Neuronal stem cell (in vitro differentiated cells): ENCODE results near the gene ZNF146.
"Not testable (repeated sequence)": the region's sequence is repeated elsewhere in the genome, so short reads cannot be mapped to it uniquely, and the experiment has no call there.

Experiments
- DNase-seq: peaks from one replicate; pipeline ENCODE4 v3.0.0-alpha.2; 2013; ENCODE audit warnings: low spot score
- H2AFZ ChIP-seq: one replicate; pipeline ENCODE4 v1.6.1; 2013; ENCODE audit warnings: mild to moderate bottlenecking, low read length, inconsistent platforms
- H2AK5ac ChIP-seq: 2 replicates; pipeline ENCODE4 v1.6.1; 2013; ENCODE audit warnings: low read depth, mild to moderate bottlenecking, inconsistent platforms, low read length, moderate library complexity, mixed read lengths
- H2BK120ac ChIP-seq: 2 replicates; pipeline ENCODE4 v1.6.1; 2013; ENCODE audit warnings: low read depth, mild to moderate bottlenecking, inconsistent platforms, low read length, moderate library complexity, mixed read lengths
- H2BK12ac ChIP-seq: one replicate; pipeline ENCODE4 v1.6.1; 2013; ENCODE audit warnings: low read length, inconsistent platforms
- H2BK15ac ChIP-seq: 2 replicates; pipeline ENCODE4 v1.6.1; 2013; ENCODE audit warnings: mild to moderate bottlenecking, low read length, inconsistent platforms, mixed read lengths
- H2BK5ac ChIP-seq: one replicate; pipeline ENCODE4 v1.6.1; 2013; ENCODE audit warnings: inconsistent platforms, mild to moderate bottlenecking, low read length, moderate library complexity
- H3K14ac ChIP-seq: one replicate; pipeline ENCODE4 v1.6.1; 2013; ENCODE audit warnings: low read length, inconsistent platforms
- H3K18ac ChIP-seq: 2 replicates; pipeline ENCODE4 v1.6.1; 2013; ENCODE audit warnings: low read length, inconsistent platforms
- H3K23ac ChIP-seq: 2 replicates; pipeline ENCODE4 v1.6.1; 2013; ENCODE audit warnings: low read depth, mild to moderate bottlenecking, mixed read lengths, low read length, inconsistent platforms; ENCODE audit not compliant: poor library complexity
- H3K27ac ChIP-seq: replicated peaks from 3 replicates; pipeline ENCODE4 v1.5.1; 2013; ENCODE audit warnings: low read length, inconsistent platforms
- H3K27me3 ChIP-seq, 3 experiments: 2 replicates each; pipeline ENCODE4 v1.6.1; 2013; ENCODE audit warnings: low read length in 3 of 3, mild to moderate bottlenecking in 2 of 3, inconsistent platforms in 1 of 3, low read depth in 1 of 3, mixed read lengths in 1 of 3, moderate library complexity in 1 of 3; ENCODE audit not compliant: control insufficient read depth in 3 of 3, insufficient read depth in 3 of 3
- H3K36me3 ChIP-seq, 2 donors: replicated peaks in 1 of 2; 2 replicates each; pipeline ENCODE4 v1.6.1; 2013; ENCODE audit warnings: low read length in 2 of 2; ENCODE audit not compliant: control insufficient read depth in 2 of 2, insufficient read depth in 2 of 2
- H3K4ac ChIP-seq: 2 replicates; pipeline ENCODE4 v1.6.1; 2013; ENCODE audit warnings: inconsistent platforms, mild to moderate bottlenecking, low read length, moderate library complexity
- H3K4me1 ChIP-seq, 2 donors: 1 replicate in 1 of 2; 2 replicates in 1 of 2; pipeline ENCODE4 v1.6.1; 2013; ENCODE audit warnings: low read length in 2 of 2, low read depth in 1 of 2; ENCODE audit not compliant: control insufficient read depth in 2 of 2, insufficient read depth in 1 of 2
- H3K4me2 ChIP-seq: one replicate; pipeline ENCODE4 v1.6.1; 2013; ENCODE audit warnings: mild to moderate bottlenecking, low read length, inconsistent platforms; ENCODE audit not compliant: insufficient read depth, poor library complexity, severe bottlenecking
- H3K4me3 ChIP-seq, 2 donors: 2 replicates each; pipeline ENCODE4 v1.5.1; 2013; ENCODE audit warnings: low read length in 2 of 2, mild to moderate bottlenecking in 2 of 2, inconsistent platforms in 1 of 2, moderate library complexity in 1 of 2
- H3K79me1 ChIP-seq: one replicate; pipeline ENCODE4 v1.6.1; 2013; ENCODE audit warnings: low read depth, mild to moderate bottlenecking, inconsistent platforms, low read length, moderate library complexity
- H3K9ac ChIP-seq: one replicate; pipeline ENCODE4 v1.6.1; 2013; ENCODE audit warnings: mild to moderate bottlenecking, low read depth, low read length, inconsistent platforms; ENCODE audit not compliant: poor library complexity
- H3K9me3 ChIP-seq, 2 donors: replicated peaks in 1 of 2; 2 replicates each; pipeline versions ENCODE3 to v1.6.1; 2013; ENCODE audit warnings: low read length in 2 of 2, mild to moderate bottlenecking in 2 of 2, inconsistent platforms in 1 of 2, low read depth in 1 of 2, mixed read lengths in 1 of 2, moderate library complexity in 1 of 2; ENCODE audit not compliant: control insufficient read depth in 2 of 2, insufficient read depth in 1 of 2
- H4K8ac ChIP-seq: one replicate; pipeline ENCODE4 v1.6.1; 2013; ENCODE audit warnings: low read depth, mild to moderate bottlenecking, inconsistent platforms, low read length, moderate library complexity
- H4K91ac ChIP-seq: one replicate; pipeline ENCODE4 v1.6.1; 2013; ENCODE audit warnings: low read length, low read depth, mild to moderate bottlenecking, inconsistent platforms; ENCODE audit not compliant: poor library complexity
- WGBS, 2 donors: extraction: QIAGEN DNeasy Blood & Tissue Kit; methylation state at CpG; one replicate each; pipeline ENCODE4 v1.1.7; 2013; ENCODE audit warnings: missing lambda C conversion rate in 2 of 2, mixed read lengths in 1 of 2; ENCODE audit not compliant: insufficient read length in 2 of 2, insufficient replicate concordance in 1 of 2; ENCODE audit errors: extremely low coverage in 2 of 2; 5-methylcytosine and 5-hydroxymethylcytosine counted together

ZNF146 gene

DNA sequence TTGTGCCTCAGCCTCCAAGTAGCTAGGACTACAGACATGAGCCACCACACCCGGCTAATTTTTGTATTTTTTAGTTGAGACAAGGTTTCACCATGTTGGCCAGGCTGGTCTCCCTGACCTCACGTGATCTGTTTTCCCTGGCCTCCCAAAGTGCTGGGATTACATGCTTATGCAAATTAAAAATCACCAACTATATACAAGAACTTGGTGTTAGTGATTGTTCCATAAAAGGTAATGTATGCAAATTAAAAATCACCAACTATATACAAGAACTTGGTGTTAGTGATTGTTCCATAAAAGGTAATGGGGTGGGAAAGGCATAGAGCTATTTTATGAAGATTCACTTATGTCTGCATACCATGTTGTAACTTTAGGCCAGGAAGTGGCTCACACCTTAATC, 35.8 kb upstream of the ZNF146 start:
- H2BK15ac ChIP-seq, H4K8ac ChIP-seq, H3K4ac ChIP-seq, H3K18ac ChIP-seq, H3K9ac ChIP-seq, H3K23ac ChIP-seq, H2BK12ac ChIP-seq, H3K4me3 ChIP-seq, H2AFZ ChIP-seq, H2AK5ac ChIP-seq, H2BK5ac ChIP-seq, DNase-seq, H3K27ac ChIP-seq, H3K27me3 ChIP-seq, H2BK120ac ChIP-seq, H3K79me1 ChIP-seq, H4K91ac ChIP-seq, H3K14ac ChIP-seq, H3K4me1 ChIP-seq, H3K4me2 ChIP-seq: not testable (repeated sequence)
- Histone ChIP-seq H3K36me3 (peaks cover 1 to 15% of the 10 kb centered on the region in 2 donors), H3K9me3 (peaks cover 2 to 13% of the 10 kb centered on the region in 2 donors)
- no CpG with 5 or more reads among the region's 2 CpGs for WGBS, 2 donors

DNA sequence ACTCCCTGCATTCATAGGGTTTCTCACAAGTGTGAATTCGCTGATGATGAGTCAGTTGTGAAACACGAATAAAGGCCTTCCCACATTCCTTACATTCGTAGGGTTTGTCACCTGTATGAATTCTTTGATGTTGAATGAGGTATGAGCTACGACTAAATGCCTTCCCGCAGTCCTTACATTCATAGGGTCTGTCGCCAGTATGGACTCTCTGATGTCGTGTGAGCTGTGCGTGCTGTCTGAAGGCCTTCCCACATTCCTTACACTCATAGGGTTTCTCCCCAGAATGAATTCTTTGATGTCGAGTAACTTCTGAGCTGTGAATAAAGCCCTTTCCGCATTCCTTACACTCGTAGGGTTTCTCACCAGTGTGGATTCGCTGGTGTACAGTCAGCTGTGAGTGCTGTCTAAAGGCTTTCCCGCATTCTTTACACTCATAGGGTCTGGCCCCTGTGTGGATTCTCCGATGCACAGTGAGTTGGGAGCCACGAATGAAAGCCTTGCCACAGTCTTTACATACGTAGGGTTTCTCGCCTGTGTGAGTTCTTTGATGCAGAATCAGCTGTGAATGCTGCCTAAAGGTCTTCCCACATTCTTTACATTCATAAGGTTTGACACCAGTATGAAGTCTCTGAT, 32.2 kb upstream of the ZNF146 start:
- Histone ChIP-seq H2BK120ac (no peak overlapping the region), H3K79me1 (no peaks in the 10 kb centered on the region), H3K27ac (no peak overlapping the region), H3K4ac (no peak overlapping the region), H3K36me3 (peaks cover 1 to 15% of the 10 kb centered on the region in 2 donors), H3K4me1 (no peaks in the 10 kb centered on the region), H3K14ac (no peak overlapping the region), H3K9ac (no peak overlapping the region), H3K27me3 (no peaks in the 10 kb centered on the region), H3K4me2 (no peak overlapping the region), H3K4me3 (no peak overlapping the region), H3K23ac (no peak overlapping the region), H4K8ac (no peak overlapping the region), H2BK12ac (no peak overlapping the region), H2AFZ (no peak overlapping the region), H2AK5ac (no peak overlapping the region), H4K91ac (no peak overlapping the region), H3K18ac (no peak overlapping the region), H2BK15ac (no peak overlapping the region), H2BK5ac (no peak overlapping the region), H3K9me3 (peaks cover 2 to 13% of the 10 kb centered on the region in 2 donors)
- WGBS, 2 donors, result no CpG with 5 or more reads among the region's 17 CpGs
- no peak for DNase-seq

DNA sequence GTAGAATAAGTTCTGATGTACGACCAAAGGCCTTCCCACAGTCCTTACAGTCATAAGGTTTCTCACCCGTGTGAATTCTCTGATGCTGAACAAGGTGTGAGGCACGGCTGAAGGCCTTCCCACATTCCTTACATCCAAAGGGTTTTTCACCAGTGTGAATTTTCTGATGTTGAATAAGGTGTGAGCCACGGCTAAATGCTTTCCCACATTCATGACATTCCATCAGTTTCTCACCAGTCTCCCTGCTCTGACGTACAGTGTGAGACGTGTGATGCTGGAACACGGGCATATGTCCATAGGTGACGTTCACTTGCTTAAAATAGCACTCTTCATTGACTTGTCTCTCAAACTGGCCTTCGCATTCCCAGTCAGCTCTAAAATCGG, 31.7 kb upstream of the ZNF146 start:
- no peak overlapping the region for H4K8ac ChIP-seq
- H2BK15ac ChIP-seq, result no peak overlapping the region
- DNase-seq, result no peak
- H3K9me3 ChIP-seq, result peaks cover 2 to 13% of the 10 kb centered on the region in 2 donors
- H3K79me1 ChIP-seq, result no peaks in the 10 kb centered on the region
- H3K4me2 ChIP-seq, result no peak overlapping the region
- H2BK12ac ChIP-seq, result no peak overlapping the region
- no peak overlapping the region for H3K4ac ChIP-seq
- no peak overlapping the region for H3K18ac ChIP-seq
- H2AFZ ChIP-seq, result no peak overlapping the region
- H2BK5ac ChIP-seq, result no peak overlapping the region
- no peak overlapping the region for H3K9ac ChIP-seq
- no peaks in the 10 kb centered on the region for H3K4me1 ChIP-seq
- H4K91ac ChIP-seq, result no peak overlapping the region
- no peak overlapping the region for H2BK120ac ChIP-seq
- WGBS, 2 donors, result no CpG with 5 or more reads among the region's 10 CpGs
- H3K23ac ChIP-seq, result no peak overlapping the region
- no peak overlapping the region for H3K4me3 ChIP-seq
- peaks cover 1 to 15% of the 10 kb centered on the region in 2 donors for H3K36me3 ChIP-seq
- no peaks in the 10 kb centered on the region for H3K27me3 ChIP-seq
- H2AK5ac ChIP-seq, result no peak overlapping the region
- H3K27ac ChIP-seq, result no peak overlapping the region
- no peak overlapping the region for H3K14ac ChIP-seq

- H4K91ac ChIP-seq, H3K23ac ChIP-seq, DNase-seq, H2BK5ac ChIP-seq, H2BK120ac ChIP-seq, H3K27ac ChIP-seq, H3K4me3 ChIP-seq, H2AFZ ChIP-seq, H3K9ac ChIP-seq, H2BK15ac ChIP-seq, H4K8ac ChIP-seq, H3K27me3 ChIP-seq, H3K4me1 ChIP-seq, H3K4me2 ChIP-seq, H2AK5ac ChIP-seq, H3K14ac ChIP-seq, H3K79me1 ChIP-seq, H3K18ac ChIP-seq, H3K4ac ChIP-seq, H2BK12ac ChIP-seq: not testable (repeated sequence)
- peaks cover 1 to 21% of the 10 kb centered on the region in 2 donors for H3K36me3 ChIP-seq
- peaks cover 2 to 13% of the 10 kb centered on the region in 2 donors for H3K9me3 ChIP-seq
- no CpG with 5 or more reads among the region's 5 CpGs for WGBS, 2 donors
Observed at GRCh38 chr19:36186722-36187121, 28.2 kb upstream of the ZNF146 start.
